22Rv1 (cell line): ENCODE measurements around the gene ZSCAN30.

ENCODE experiments used
- CTCF ChIP-seq: fragments of 450-650 bp; IDR thresholded peaks from 2 replicates; pipeline ENCODE4 v1.5.1; 2017; ENCODE audit warnings: mild to moderate bottlenecking
- ZFX ChIP-seq: fragments of 450-650 bp; IDR thresholded peaks from 2 replicates; pipeline ENCODE4 v1.6.1; 2017; ENCODE audit warnings: antibody characterized with exemption, borderline replicate concordance

DNA sequence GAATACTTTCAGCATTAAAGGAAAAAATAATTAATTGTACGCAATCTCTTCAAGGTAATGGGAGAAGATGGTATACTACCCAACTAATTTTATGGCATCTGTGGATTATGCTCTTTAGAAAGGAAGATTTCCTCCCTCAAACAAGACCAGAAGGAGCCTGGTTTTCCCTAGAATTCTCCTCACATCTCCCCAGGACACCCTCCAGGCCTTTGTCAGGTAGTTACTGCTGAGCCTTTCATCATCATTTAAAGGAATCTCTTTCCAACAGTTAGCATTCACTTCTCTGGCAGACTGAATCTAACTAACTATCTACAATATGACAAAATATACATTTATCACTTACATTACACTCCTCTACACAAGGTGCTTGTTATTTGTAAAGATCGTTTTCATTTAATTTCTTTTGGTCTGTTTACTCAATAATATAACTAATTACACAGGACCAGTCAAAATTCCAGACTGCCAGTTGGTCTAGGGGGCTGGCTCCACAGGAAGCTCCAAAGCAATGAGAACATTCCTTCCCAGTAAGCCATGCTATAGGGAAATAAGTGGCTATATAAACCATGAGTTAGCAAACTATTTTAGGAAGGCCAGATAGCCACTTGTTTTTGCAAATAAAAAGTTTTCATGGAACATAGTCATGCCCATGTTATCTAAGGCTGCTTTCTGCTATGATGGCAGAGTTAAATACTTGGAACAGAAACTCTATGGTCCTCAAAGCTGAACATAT lies 35.1 kb upstream of the ZSCAN30 start:
- no peak for TF ChIP-seq CTCF
- TF ChIP-seq ZFX, result no peak
